NCI-H2196 treated with DMSO at 0.1 percent for 48 hours (cell line): ENCODE measurements around the gene FMNL3.
"Not testable (repeated sequence)": the region's sequence is repeated elsewhere in the genome, so short reads cannot be mapped to it uniquely, and the experiment has no call there.

Source experiments
- DNase-seq: peaks from one replicate; lab custom pipeline; 2025; ENCODE audit not compliant: unreplicated experiment; lab: John Stamatoyannopoulos, UW

The FMNL3 gene, protein sequence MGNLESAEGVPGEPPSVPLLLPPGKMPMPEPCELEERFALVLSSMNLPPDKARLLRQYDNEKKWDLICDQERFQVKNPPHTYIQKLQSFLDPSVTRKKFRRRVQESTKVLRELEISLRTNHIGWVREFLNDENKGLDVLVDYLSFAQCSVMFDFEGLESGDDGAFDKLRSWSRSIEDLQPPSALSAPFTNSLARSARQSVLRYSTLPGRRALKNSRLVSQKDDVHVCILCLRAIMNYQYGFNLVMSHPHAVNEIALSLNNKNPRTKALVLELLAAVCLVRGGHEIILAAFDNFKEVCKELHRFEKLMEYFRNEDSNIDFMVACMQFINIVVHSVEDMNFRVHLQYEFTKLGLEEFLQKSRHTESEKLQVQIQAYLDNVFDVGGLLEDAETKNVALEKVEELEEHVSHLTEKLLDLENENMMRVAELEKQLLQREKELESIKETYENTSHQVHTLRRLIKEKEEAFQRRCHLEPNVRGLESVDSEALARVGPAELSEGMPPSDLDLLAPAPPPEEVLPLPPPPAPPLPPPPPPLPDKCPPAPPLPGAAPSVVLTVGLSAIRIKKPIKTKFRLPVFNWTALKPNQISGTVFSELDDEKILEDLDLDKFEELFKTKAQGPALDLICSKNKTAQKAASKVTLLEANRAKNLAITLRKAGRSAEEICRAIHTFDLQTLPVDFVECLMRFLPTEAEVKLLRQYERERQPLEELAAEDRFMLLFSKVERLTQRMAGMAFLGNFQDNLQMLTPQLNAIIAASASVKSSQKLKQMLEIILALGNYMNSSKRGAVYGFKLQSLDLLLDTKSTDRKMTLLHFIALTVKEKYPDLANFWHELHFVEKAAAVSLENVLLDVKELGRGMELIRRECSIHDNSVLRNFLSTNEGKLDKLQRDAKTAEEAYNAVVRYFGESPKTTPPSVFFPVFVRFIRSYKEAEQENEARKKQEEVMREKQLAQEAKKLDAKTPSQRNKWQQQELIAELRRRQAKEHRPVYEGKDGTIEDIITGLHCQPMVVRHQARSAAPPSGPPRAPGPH

DNA sequence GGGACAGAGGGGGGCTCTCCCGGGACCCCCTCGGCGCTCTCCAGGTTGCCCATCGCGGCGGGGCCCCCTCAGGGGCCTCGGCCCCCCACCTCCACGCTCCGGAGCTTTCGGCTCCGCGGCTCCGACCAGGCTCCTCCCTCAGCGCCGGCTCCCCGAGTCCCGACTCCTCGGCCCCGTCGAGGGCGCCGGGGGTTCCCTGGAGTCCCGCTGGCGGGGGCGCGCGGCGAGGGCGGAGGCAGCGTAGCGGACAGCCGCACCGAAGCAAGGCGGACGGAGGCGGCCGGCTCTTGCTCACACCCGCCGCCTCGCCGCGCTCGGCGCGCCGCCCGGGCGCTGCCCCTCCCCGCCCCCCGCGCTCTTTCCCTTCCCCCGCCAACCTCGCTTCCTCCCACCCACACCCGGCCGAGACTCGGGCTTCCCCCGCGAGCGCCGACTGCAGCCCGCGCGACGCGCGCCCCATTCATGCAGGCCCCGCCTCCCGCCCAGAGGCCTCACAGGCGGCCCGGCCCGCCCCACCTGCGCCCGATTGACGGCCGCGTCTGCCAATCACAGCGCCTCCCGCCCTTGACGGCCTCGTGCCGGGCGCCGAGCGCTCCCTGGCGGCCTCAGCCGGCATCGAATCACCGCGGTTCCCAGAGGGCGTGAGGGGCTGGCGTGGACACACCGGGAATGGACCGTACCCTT is at the start of gene FMNL3:
FMNL3 (minus strand) TSS at position 278 of the 684 bp plus-strand sequence; CDS start at position 53, 225 bp downstream.
- DNase-seq: peak; percentile 83

DNA sequence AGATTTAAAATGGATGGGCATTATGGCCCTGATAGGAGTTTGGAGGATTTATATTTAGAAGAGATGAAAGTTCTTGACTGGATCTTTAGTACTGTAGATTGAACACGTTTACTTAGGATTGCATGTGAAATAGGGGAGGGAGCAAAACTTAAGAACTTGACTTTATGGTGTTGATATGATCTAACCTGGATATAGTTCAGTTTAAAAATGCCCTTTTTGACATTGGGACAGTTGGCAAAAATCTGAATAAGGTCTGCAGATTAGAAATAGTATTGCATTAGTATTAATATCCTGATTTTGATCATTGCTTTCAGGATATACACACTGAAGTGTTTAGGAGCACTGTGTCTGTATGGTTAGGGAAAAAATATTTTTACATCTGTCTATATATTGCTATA is 43.8 kb upstream of the FMNL3 start:
- no peak for DNase-seq

DNA sequence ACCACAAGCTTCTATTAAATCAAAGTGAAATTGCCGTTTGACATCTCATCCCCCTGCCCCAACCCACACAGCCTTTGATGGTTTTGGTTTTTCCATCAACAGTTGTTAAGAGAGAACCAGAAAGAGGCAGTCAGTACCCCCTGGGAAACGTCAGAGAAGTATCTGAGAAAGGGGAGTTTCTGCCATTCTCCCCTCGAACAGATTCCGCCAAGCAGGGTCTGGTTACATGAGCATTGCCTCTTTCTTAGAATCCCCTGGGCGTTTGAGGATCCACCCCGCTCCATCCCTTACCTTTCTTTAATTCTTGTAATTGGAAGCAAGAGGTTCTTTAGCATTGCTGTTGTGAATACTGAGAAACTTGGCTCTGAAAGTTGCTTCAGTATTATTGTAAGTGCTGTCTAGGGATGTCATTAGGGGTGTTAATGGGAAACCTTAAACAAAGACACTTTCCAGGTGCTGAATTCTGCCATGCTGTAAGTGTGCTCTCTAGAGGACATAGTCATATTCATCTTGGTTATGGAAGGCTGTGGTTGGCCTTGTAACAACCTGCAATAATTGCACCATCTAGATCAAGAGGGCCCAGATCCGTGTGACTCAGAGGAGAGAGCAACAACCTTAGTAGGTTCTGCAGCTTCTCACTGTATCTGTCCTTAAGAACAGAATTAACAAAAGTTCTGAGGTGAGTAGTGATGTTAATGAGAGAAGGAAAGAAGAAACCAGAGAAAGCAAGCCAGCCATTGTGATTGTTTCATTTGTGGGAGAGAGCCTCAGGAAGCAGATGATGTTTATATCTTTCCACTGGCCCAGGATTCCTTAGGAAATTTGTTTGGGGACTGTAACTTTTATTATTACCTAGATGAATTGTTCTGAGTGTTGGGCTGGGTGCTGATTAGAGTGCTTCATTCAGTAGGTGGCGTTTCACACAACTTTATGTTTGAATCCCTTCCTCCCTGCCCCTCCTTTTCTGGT is 43.1 kb upstream of the FMNL3 start:
- DNase-seq: no peak

DNA sequence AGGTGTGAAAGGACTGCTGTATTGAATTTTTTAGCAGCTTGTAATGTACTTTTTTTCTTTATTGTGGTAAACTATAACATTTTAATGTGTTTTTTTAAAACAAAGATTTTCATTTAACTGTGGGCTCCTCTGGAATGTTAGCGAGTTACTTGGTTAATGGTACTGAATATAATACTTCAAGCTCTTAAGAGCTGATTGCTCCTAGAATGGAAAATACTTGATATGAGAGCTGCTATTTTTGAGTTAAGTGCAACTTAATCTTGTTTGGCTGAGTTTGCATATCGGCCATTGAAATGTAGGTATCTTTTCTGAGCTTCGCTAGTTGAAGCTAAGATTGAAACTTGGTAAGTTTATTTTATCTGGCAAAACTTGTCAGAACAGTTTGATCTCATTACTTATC is 41.6 kb upstream of the FMNL3 start:
- DNase-seq: no peak

DNA sequence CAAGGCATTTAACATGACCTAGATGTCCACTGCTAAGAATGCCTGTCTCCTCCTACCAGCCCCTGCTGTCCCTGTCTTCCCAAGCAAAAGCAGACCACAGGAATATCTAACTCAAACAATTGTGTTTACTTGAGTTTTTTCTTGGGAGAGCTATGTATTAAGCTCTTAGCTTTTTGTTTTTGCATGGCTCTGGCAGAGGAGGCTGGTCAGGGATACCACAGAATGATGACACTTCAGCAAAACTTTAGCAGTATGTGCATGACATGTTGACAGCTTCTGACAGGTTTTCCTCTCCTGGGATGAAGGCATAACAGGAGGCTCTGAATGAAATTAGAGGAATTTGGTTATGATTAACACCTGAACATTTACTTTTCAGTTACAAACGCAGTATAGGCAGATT is 41.1 kb upstream of the FMNL3 start:
- DNase-seq: no peak

DNA sequence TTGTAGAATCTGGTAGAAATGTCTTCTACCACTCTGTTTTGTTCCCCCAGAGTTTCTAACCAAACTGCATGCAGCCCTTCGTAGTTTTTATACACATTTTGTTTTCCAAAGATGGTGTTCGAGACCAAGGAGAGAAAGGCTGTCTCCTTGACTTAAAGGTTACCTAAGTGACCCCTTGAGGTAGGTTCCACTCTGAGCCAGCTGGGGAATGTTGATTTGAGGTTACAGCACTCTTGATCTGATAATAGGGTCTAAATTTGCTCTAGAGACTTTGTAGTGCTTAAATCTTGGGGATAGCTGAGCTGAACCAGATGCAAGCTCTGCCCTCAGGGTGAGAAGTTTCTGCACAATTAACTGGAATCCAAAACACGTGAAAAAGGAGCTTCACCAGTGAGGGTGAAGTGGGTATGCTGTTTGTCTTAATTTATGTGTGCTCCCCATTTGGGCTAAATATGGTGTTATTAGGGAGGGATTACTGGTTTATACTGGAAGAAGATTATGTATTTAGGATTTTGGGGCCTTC is 37.2 kb upstream of the FMNL3 start:
- DNase-seq: no peak

DNA sequence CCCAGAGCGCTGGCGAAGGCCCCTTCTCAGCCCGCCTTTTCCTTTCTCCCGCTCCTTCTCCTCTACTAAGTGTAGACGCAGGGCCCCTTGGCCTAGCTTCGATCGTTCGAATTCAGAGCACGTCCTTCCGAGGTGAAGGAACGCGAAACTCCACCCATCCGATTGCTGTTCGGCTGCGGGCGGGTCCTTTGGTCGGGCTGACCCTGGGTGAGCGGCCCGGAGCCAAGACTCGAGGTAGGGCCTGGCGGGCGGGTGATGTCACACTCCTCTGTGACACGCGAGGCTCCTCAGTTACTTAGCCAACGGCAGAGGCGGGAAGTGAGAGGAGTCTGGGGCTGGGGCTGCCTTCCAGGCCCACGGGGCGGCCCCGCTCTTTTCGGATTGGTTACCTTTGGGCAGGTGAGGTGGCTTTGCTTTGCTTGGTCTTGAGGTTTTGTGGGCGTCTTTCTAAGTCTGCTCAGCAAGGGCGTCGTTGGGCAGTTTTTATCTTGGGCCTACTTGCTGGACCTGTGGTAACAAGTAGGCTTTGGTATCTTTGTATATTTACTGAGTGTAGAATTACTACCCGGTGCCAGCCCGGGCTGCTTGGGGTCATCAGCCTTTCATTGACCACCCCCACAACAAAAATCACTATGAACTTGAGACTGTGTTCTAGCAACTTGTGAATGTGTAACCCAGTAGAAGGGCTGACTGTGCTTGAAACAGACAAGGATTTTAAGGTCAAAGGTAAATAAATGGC is 34.8 kb upstream of the FMNL3 start:
- DNase-seq: peak; percentile 73

DNA sequence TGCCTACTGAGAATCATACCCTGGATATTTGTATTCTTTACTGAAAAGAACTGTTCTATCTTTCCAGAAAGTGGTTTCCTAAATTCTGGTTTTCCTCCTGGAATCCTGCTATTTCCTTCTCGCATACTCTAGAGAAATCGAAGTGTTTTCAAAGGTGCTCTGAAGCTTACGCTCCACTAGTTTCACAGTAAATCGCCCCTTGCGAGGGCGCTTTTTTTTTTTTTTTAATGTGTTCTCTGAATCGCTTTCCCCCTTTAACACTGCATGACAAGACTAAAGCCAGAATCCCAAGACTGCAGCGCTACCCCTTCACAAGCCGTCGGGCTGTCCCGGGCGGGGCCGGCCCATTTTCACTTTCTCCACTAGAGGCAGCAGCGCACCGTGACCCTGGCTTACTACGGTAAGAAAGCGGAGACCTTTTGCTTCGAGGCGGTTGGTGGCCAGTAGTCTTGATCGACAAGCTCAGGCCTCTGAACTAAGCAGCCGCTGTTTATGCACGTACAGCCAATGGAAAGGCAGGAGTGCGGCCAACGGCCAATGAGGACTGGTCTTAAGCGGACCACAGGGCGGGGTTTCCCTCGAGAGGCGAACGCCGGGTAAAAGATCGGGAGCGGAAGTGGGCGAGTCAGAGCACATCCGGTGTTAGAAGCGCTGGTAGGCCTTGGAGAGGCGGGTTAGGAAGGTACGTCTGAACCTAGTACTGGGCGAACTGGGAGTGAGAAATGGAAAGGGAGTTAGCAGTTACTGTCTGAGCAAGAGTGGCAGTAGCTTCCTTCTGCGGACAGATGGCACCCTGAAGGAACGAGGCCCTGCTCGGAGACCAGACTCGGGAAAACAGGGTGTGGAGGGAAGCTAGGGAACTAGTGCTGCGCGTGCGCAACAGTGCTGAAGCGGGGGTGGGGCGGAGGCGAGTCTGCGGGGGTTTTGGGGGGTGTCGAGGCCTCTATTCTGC is 34.0 kb upstream of the FMNL3 start, which contains the start of gene TMBIM6:
TMBIM6 (plus strand) TSS at position 628 of the 952 bp plus-strand sequence. CDS start 10,937 bp downstream, outside the sequence.
- peak; percentile 99 for DNase-seq

DNA sequence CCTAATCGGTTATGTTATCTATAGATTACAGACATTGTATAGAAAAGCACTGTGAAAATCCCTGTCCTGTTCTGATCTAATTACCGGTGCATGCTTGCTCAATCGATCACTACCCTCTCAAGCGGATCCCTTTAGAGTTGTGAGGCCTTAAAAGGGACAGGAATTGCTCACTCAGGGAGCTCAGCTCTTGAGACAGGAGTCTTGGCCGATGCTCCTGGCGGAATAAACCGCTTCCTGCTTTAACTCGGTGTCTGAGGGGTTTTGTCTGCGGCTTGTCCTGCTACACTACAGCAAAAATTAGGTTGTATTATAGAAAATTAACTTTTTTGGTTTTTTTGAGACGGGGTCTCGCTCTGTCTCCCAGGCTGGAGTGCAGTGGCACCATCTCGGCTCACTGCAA is 33.1 kb upstream of the FMNL3 start:
- DNase-seq: not testable (repeated sequence)

DNA sequence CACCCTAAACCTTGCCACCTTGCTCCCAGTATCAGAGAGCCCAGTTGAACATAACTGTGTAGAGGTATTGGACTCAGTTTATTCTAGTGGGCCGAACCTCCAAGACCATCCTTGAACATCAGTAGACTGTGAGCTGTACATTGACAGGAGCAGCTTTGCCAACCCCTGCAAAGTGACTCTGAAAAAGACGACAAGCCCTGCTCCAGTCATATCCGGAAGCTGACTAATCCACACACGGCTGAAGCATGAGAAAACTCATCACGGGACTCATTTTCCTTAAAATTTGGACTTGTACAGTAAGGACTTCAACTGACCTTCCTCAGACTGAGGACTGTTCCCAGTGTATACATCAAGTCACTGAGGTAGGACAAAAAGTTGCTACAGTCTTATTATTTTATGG is 31.5 kb upstream of the FMNL3 start:
- not testable (repeated sequence) for DNase-seq

DNA sequence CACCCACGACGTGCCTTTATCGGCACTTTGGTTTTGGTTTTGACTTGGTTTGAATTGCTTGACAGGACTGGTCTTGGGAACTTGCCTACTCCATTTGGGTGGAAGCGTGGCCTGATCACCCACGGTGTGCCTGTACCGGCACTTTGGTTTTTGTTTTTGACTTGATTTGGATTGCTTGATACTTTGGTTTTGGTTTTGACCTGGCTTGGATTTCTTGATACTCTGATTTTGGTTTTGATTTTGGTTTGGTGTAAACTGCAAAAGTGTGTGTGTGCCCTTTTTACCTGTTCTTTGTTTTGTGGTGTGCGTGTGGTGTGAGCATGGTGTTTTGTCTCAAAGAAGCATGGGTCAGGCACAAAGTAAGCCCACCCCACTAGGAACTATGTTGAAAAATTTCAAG is 27.7 kb upstream of the FMNL3 start:
- not testable (repeated sequence) for DNase-seq

DNA sequence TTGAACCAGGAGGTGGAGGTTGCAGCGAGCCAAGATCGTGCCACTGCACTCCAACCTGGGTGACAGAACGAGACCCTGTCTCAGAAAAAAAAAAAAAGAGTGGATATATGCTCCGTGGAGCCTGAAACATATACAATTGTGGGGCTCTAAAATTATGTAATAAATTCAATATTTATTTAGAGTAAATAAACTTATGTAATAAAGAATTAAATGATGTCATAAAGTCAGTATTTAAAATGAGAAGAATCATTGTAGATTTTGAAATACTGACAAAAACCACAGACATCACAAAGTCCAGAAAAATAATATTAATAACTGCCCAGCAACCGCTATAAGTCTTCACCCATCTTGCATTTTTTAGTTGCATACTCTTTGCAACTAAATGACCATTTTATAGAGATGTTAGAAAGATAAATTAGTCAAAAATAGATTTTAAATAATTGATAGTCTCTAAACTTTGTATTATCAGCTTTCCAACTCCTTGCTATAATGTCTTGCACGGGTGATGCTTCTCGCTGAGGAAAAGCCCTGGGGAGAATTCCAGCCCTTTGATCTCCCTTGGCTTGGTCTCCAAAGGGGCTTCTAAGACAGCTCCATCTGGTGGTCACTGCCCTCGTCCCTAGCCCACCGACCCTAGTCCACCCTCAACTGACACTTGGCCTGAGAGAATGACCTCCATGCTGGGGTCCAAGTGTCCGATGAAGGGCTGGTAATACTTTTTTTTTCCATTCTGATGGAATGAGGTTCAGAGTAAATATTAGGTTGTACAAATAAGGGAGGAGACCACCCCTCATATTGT is 26.2 kb upstream of the FMNL3 start:
- no peak for DNase-seq

DNA sequence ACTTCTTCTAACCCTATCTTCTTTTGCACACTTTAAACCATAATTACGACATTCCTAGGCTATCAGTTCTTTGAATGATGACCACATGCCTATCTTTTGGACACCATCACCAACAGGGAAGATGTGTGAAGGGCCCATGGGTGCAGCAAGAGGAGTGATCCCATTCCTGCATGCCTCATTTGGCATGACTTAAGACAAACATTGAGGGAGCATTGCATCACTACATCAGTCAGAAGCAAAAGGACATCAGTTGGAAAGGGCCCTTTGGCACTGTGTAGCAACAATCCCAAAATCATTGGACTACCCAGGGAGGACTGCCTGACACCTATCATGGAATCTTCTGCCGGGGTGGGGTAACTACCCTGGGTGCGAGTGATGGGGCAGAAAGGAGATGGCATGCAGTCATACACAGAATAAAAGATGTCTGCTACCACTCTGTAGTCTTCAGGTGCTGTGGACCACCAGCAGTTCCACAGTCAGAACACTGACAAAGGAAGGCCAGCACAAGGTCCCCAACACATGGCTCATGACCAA is 23.4 kb upstream of the FMNL3 start:
- no peak for DNase-seq

DNA sequence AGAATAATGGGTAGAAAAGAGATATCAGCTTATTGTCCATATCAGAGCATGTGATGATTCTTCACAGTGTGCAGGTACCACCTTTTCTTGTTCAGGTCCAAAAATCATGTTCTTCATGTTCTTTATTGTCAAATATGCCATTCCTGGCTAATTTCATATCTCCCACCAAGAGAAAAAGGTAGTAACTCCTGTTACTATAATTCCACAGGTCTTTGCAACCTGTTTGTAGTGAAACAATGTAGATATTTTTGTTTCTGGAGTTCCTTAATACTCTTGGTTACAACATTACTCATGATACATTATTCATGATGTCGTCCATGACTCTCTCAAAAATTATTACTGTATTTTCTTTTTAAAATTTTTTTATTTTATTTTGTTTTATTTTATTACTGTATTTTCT is 22.8 kb upstream of the FMNL3 start:
- DNase-seq: no peak

DNA sequence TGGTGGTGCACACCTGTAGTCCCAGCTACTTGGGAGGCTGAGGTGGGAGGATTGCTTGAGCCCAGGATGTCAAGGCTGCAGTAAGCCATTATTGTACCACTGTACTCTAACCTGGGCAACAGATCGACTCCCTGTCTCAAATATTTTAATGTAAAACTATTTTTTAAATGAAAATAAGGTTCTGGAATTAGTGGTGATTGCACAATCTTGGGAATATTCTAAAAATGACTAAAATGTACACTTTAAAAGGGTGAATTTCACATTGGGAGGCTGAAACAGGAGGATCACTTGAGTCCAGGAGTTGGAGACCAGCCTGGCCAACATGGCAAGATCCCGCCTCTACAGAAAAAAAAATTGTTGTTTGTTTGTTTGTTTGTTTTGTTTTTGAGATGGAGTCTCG is 21.2 kb upstream of the FMNL3 start:
- no peak for DNase-seq

DNA sequence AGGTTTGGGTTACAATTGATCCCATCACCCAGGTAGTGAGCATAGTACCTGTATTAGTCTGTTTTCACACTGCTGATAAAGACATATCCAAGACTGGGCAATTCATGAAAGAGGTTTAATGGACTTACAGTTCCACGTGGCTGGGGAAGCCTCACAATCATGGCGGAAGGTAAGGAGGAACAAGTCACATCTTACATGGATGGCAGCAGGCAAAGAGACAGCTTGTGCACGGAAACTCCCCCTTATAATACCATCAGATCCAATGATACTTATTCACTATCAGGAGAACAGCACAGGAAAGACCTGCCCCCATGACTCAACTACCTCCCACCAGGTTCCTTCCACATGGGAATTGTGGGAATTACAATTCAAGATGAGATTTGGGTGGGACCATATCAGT is 14.2 kb upstream of the FMNL3 start:
- not testable (repeated sequence) for DNase-seq

DNA sequence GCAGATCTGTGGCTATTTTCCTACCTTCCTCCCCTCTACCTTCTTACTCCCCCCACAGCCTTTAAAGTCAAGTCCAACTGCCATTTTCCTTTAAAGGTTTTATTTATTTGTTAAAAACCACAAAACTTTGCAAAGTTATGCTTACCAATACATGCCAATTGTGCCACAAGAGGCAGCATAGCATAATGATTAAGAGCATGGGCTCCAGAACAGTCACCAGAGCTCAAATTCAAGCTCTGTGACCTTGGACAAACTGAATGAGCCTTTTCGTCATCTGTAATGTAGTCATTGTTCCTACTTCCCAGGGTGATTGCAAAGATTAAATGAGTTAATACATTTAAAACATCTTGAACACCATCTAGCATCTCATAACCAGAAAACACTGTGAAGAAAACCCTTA is 13.0 kb upstream of the FMNL3 start:
- no peak for DNase-seq
